Stimulated activated CD4-positive, alpha-beta T cell treated with anti-CD3 and anti-CD28 coated beads, Interleukin-12 subunit alpha, Interleukin-12 subunit beta, amount 100 ng/mL, for 48 hours (primary cell): ENCODE results near the gene WNT7A.

Experiments used
- DNase-seq, 3 donors: peaks; one replicate each; pipeline ENCODE4 v3.0.0-alpha.2; 2020; ENCODE audit warnings: low read depth in 2 of 3, low spot score in 1 of 3

Gene WNT7A

GRCh38 chr3:13776253-13777050, 103.4 kb downstream of the WNT7A start:
- no peak for DNase-seq

GRCh38 chr3:13772885-13773745, 106.8 kb downstream of the WNT7A start:
- no peak for DNase-seq

GRCh38 chr3:13772321-13772745, 107.5 kb downstream of the WNT7A start:
- DNase-seq: no peak

- DNase-seq: no peak
Measured at GRCh38 chr3:13771496-13771895, 108.4 kb downstream of the WNT7A start.

- DNase-seq: no peak
Measured at GRCh38 chr3:13770170-13771169, 109.4 kb downstream of the WNT7A start.

- DNase-seq: no peak
Measured at GRCh38 chr3:13769422-13769821, 110.4 kb downstream of the WNT7A start.

GRCh38 chr3:13768453-13768852, 111.4 kb downstream of the WNT7A start:
- no peak for DNase-seq

- DNase-seq: no peak
Measured at GRCh38 chr3:13767896-13768295, 112.0 kb downstream of the WNT7A start.

- DNase-seq: no peak
Measured at GRCh38 chr3:13767030-13767429, 112.8 kb downstream of the WNT7A start.
